ENCODE results near the gene DRAP1. TPM values are rescaled to one million over a fixed set of nuclear protein-coding genes. Genes with fewer than 3 reads are reported as not detected.

The DRAP1 gene
- total RNA-seq, 1 experiment from 2014 or later: 581 TPM

DNA sequence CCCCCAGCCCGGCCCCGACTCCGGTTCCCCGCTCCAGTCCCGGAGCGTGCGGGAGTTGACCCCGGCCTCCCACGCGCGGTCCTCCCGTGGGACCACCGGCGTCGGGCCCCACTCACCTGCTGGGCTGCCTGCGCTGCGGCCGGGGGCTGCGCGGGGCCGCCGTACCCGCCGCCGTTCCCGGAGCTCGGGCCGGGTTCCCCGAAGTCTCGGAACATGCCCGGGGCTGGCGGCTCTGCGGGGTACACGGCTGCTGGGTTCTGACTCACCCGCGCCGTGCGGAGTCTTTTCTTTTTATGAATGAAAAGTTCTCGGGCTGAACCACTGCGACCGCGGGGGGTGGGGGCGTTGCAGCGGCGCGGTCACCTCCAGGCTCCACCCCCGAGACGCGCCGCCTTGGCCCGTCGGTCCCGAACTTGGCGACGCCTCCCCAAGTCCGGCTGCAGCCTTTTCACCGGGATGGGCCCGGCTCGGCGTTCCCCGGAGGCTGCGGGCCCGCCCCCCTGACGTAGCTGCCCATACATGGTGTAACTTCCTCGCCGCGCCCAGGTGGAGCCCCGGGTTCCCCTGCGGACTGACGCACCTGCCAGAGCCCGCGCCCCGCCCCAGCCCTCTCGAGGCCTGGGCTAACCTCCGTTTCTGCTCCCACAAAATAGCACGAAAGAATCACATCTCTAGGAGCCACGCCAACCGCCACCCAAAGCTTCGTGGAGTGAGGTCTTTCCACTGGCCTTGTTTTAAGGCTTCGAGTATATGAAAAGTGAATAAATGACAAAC lies 18.9 kb upstream of the DRAP1 start, which contains the start of gene FOSL1:
FOSL1 (minus strand) TSS at position 264 of the 774 bp plus-strand sequence; CDS start at position 215, 49 bp downstream.
- TF ChIP-seq, protein P1, sequence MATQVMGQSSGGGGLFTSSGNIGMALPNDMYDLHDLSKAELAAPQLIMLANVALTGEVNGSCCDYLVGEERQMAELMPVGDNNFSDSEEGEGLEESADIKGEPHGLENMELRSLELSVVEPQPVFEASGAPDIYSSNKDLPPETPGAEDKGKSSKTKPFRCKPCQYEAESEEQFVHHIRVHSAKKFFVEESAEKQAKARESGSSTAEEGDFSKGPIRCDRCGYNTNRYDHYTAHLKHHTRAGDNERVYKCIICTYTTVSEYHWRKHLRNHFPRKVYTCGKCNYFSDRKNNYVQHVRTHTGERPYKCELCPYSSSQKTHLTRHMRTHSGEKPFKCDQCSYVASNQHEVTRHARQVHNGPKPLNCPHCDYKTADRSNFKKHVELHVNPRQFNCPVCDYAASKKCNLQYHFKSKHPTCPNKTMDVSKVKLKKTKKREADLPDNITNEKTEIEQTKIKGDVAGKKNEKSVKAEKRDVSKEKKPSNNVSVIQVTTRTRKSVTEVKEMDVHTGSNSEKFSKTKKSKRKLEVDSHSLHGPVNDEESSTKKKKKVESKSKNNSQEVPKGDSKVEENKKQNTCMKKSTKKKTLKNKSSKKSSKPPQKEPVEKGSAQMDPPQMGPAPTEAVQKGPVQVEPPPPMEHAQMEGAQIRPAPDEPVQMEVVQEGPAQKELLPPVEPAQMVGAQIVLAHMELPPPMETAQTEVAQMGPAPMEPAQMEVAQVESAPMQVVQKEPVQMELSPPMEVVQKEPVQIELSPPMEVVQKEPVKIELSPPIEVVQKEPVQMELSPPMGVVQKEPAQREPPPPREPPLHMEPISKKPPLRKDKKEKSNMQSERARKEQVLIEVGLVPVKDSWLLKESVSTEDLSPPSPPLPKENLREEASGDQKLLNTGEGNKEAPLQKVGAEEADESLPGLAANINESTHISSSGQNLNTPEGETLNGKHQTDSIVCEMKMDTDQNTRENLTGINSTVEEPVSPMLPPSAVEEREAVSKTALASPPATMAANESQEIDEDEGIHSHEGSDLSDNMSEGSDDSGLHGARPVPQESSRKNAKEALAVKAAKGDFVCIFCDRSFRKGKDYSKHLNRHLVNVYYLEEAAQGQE (IDR thresholded peaks at IDR 0.05; ENCODE audit: insufficient read depth in 1 of 2, low read depth in 2 of 2, low read length in 1 of 2): 0 out of 4 replicates have a peak, but pooled peaks of 1 of the 2 experiments have one; percentile 8
- TF ChIP-seq, protein P2, sequence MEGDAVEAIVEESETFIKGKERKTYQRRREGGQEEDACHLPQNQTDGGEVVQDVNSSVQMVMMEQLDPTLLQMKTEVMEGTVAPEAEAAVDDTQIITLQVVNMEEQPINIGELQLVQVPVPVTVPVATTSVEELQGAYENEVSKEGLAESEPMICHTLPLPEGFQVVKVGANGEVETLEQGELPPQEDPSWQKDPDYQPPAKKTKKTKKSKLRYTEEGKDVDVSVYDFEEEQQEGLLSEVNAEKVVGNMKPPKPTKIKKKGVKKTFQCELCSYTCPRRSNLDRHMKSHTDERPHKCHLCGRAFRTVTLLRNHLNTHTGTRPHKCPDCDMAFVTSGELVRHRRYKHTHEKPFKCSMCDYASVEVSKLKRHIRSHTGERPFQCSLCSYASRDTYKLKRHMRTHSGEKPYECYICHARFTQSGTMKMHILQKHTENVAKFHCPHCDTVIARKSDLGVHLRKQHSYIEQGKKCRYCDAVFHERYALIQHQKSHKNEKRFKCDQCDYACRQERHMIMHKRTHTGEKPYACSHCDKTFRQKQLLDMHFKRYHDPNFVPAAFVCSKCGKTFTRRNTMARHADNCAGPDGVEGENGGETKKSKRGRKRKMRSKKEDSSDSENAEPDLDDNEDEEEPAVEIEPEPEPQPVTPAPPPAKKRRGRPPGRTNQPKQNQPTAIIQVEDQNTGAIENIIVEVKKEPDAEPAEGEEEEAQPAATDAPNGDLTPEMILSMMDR (IDR thresholded peaks at IDR 0.05): no peak
- TF ChIP-seq SIN3A (IDR thresholded peaks at IDR 0.05; ENCODE audit: borderline replicate concordance, insufficient read depth, low read depth, low read length) (peak; percentile 98; the same call in 1 of the 2 replicates), TCF7L2 (IDR thresholded peaks at IDR 0.05; ENCODE audit: low read depth, low read length) (peak; percentile 77), POLR2AphosphoS5 (IDR thresholded peaks at IDR 0.05; ENCODE audit: low read depth, low read length) (peak; percentile 99)
- H3K4me3 ChIP-seq (ENCODE audit: low read depth in 2 of 2, low read length in 2 of 2): peak within 1 kb of the TSS; percentile 82 to 89
- H3K27ac ChIP-seq (ENCODE audit: low read length): peak within 1 kb of the TSS; percentile 99
- BruUV-seq (replicated peaks): no TSS peak
- peaks cover 58% of the 10 kb centered on the region for H3K4me1 ChIP-seq (ENCODE audit: control insufficient read depth, insufficient read depth, low read length)
- CTCF ChIA-PET: interaction anchor here (0.5 to 1.2 kb wide), 3 partner anchors 12 to 166 kb away, joined by 4 to 11 read pairs (median 8); partner anchors contain the start of gene FIBP
- H3K36me3 ChIP-seq (ENCODE audit: control insufficient read depth, insufficient read depth, low read length): no peaks in the 10 kb centered on the region; the same call in 1 of the 2 replicates
- intact Hi-C loops (cut with micrococcal nuclease; ENCODE audit: unreplicated experiment) (no loop called here), in situ Hi-C loops (cut with HindIII; ENCODE audit: low pct_unique_long_range_greater_than_20kb, low sequenced_read_pairs) (no loop called here)
- no peaks in the 10 kb centered on the region for H3K27me3 ChIP-seq (ENCODE audit: control insufficient read depth, insufficient read depth, low read length)
- peak; percentile 69 for ATAC-seq
- POLR2A ChIA-PET: interaction anchor here (0.6 to 3.4 kb wide), 11 partner anchors 10 to 1899 kb away, joined by 3 to 35 read pairs (median 3); partner anchors contain the start of genes CCDC85B and FIBP
- no peak for DNase-seq (ENCODE audit: low read depth, low spot score)
- H3K9me3 ChIP-seq (ENCODE audit: control insufficient read depth, insufficient read depth, low read depth, low read length): no peaks in the 10 kb centered on the region

GRCh38 chr11:65900899-65901180 lies 18.4 kb upstream of the DRAP1 start:
- no peaks in the 10 kb centered on the region; the same call in 1 of the 2 replicates for H3K36me3 ChIP-seq (ENCODE audit: control insufficient read depth, insufficient read depth, low read length)
- in situ Hi-C loops (cut with HindIII; ENCODE audit: low pct_unique_long_range_greater_than_20kb, low sequenced_read_pairs) (no loop called here), intact Hi-C loops (cut with micrococcal nuclease; ENCODE audit: unreplicated experiment) (no loop called here)
- H3K4me1 ChIP-seq (ENCODE audit: control insufficient read depth, insufficient read depth, low read length): peaks cover 54% of the 10 kb centered on the region
- no peak for DNase-seq (ENCODE audit: low read depth, low spot score)
- H3K4me3 ChIP-seq (ENCODE audit: low read depth in 2 of 2, low read length in 2 of 2): peak overlapping the region; percentile 61 to 82
- CTCF ChIA-PET: interaction anchor here (0.7 to 1.2 kb wide), 2 partner anchors 12 to 15 kb away, joined by 4 to 11 read pairs; partner anchors contain the start of gene FIBP
- POLR2A ChIA-PET: interaction anchor here (0.6 to 3.4 kb wide), 10 partner anchors 10 to 1899 kb away, joined by 3 to 35 read pairs (median 3); partner anchors contain the start of genes CCDC85B and FIBP
- H3K27ac ChIP-seq (ENCODE audit: low read length): peak overlapping the region; percentile 99
- TF ChIP-seq, protein P2 (IDR thresholded peaks at IDR 0.05): no peak
- TF ChIP-seq SIN3A (IDR thresholded peaks at IDR 0.05; ENCODE audit: borderline replicate concordance, insufficient read depth, low read depth, low read length) (no peak), TCF7L2 (IDR thresholded peaks at IDR 0.05; ENCODE audit: low read depth, low read length) (no peak)
- no peaks in the 10 kb centered on the region for H3K9me3 ChIP-seq (ENCODE audit: control insufficient read depth, insufficient read depth, low read depth, low read length)
- TSS peak; percentile 98 for BruUV-seq (replicated peaks)
- no peak for ATAC-seq
- no peaks in the 10 kb centered on the region for H3K27me3 ChIP-seq (ENCODE audit: control insufficient read depth, insufficient read depth, low read length)

Data from Panc1 (cell line).